HG03558 (cell line): ENCODE results near the gene PGM2L1.
"Not testable (repeated sequence)": the region's sequence is repeated elsewhere in the genome, so short reads cannot be mapped to it uniquely, and the experiment has no call there.

ENCODE experiments used
- ATAC-seq: cut with Tn5 transposase; IDR thresholded peaks from one replicate; pipeline ENCODE4 v1.9.1; 2021; ENCODE audit warnings: moderate number of reproducible peaks; ENCODE audit not compliant: unreplicated experiment; ENCODE audit errors: extremely low read depth

PGM2L1 gene

GRCh38 chr11:74403607-74404321, 5.5 kb upstream of the PGM2L1 start:
- ATAC-seq = no peak

DNA sequence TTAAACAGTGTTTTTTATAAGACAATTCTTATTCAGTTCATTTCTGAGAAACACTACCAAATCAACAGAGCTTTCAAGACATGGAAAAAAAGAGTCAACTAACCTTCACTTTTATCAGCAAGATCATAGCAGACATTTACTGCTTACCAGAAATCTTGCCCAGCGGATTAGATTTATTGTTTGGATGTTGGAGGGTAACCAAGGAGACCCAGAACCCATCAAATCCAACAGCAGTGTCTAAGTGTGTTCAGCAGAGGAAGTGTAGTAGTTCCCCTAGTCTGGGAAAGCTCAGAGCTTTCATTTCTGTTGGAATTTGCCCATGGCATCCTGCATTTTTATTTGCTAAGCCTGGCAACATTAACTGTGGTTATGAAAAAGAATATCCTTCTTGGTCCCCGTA, 2.4 kb upstream of the PGM2L1 start:
- no peak for ATAC-seq

- ATAC-seq = no peak
These were observed 561 bp downstream of the PGM2L1 start for GRCh38 chr11:74397501-74398243.

DNA sequence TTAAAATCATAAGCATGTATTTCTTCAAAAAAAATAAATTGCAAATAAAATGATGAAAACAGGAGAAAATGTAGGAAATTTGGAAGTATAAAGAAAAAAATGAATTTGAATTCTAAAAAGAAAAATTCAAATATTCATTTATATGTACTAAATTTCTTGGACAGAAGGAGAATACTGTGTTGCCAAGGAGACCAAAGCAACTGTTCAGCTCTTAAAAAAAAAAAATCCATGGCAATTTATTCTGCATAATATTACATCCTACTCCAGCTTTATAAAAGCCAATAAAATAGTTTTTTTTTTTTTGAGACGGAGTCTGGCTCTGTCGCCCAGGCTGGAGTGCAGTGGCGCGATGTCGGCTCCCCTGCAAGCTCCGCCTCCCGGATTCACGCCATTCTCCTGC, 6.0 kb downstream of the PGM2L1 start:
- ATAC-seq = no peak

- ATAC-seq = no peak
These were observed 7.0 kb downstream of the PGM2L1 start for GRCh38 chr11:74391193-74391592.

GRCh38 chr11:74390697-74391096, 7.5 kb downstream of the PGM2L1 start:
- ATAC-seq = no peak

GRCh38 chr11:74388678-74389327, 9.4 kb downstream of the PGM2L1 start:
- no peak for ATAC-seq

- ATAC-seq = no peak
These were observed 13.6 kb downstream of the PGM2L1 start for GRCh38 chr11:74384641-74385040.

DNA sequence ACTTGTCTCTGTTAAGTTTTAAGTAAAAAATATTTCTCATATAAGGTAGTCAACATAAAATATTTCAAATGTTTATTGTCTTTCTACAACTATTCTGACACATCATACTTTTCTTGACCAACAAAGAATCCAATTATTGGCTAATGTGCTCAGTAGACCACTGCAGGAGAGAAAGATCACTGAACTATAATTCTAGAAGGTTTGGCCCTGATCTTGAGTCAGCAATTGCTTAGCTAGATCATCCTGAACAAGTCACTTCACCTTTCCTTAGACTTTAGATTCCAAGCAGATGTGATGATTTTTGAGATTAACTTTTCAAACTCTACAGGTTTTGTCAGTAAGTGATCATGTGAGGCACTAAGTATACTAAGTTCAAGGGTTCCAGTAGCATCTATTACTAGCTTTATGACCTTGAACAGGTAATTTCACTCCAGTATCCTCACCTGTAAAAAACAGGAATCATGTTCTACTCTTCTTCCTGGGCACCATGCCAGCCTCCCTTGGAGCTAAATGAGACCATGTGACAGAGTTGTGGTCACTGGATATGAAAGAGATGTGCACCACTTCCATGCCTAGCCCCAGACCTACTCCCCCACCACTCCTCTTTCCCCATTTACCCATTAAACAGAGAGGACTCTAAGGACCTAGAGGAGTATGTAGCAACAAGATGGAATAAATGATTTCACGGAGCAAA, 17.3 kb downstream of the PGM2L1 start:
- no peak for ATAC-seq

- no peak for ATAC-seq
These were observed 20.5 kb downstream of the PGM2L1 start for GRCh38 chr11:74377689-74378088.

- ATAC-seq = no peak
These were observed 24.9 kb downstream of the PGM2L1 start for GRCh38 chr11:74373382-74373781.

GRCh38 chr11:74371269-74372052, 26.8 kb downstream of the PGM2L1 start:
- no peak for ATAC-seq

DNA sequence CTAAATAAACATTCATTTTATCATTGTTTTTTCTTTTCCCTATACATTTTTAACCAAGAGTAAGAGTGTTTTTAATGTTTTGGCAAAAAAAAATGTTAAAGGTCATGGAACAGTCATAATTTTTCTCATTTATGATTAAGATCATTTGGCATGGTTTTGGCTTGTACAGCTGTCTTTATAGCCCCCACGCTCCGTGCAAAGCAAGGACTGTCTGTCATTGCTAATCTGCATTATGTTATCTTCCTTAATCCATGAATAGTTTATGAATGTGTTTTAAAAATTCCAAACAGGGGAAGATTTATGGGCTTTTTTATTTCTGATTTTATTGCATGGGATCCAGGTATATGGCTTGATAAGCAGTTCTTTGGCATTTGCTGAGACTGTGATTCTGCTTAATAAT, 28.1 kb downstream of the PGM2L1 start:
- ATAC-seq = no peak

DNA sequence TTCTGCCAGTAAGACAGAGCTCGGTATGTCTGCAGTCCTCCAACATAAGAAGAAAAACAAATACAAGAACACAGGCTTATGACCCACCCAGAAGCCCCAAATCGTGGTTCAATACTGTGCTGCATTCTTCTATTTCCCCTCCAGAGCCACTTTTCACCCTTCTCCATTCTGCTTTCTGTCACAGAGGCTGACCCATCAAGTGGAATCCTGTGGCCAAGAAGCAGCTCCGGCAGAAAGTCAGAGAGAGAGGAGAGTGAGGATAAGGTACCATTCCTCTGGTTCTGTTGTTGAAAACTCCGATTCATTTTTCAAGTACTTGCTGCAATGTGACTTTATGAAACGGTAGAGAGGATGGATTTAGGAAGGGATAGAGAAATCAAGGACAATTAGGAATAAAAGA, 30.4 kb downstream of the PGM2L1 start:
- ATAC-seq = no peak

- ATAC-seq = no peak
These were observed 31.7 kb downstream of the PGM2L1 start for GRCh38 chr11:74366576-74366975.

- ATAC-seq = not testable (repeated sequence)
These were observed 32.4 kb downstream of the PGM2L1 start for GRCh38 chr11:74365805-74366204.

GRCh38 chr11:74357449-74357848, 40.8 kb downstream of the PGM2L1 start:
- no peak for ATAC-seq

DNA sequence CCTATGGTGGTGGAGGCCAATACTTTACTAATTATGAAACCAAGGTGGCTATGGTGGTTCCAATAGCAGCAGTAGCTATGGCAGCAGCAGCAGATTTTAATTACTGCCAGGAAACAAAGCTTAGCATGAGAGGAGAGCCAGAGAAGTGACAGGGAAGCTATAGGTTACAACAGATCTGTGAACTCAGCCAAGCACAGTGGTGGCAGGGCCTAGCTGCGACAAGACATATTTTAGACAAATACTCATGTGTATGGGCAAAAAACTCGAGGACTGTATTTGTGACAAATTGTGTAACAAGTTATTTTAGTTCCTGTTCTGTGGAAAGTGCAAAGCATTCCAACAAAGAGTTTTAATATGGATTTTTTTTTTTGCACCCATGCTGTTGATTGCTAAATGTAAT, 42.6 kb downstream of the PGM2L1 start:
- no peak for ATAC-seq

DNA sequence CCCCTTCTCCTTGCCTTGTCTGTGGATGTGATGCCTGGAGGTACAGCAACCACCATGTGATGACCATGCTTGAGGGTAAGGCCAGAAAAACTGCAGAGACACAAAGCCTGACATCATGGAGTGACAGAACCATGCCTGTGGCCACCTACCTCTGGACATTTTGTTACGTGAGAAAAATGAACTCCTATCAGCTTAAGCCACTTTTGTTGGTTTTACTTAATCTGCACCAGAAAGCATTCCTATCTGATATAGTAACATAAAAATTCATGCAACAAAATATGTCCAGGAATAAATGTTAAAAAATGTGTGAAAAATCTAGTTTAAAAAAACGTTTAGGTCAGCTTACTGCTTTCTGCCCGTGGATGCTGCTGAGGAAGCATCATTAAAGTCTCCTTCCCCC, 44.2 kb downstream of the PGM2L1 start:
- ATAC-seq = no peak

DNA sequence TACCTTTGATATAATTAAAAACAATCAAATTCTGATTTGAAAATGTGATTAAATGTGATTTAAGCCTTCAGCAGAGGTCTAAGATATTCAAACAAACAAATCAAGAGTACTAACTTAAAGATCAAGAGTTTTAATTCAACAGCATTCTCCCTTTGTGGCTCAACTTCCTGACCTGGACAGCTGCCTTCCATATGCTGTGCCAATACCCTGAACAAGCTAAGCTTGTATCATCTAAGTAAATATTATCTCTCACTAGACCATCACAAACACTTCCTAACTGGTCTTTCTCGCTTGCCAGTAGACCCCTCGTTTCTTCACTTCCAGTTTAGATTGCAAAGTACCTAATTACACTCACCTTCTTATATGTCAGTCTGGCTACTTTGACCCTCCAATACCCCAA, 50.9 kb downstream of the PGM2L1 start:
- no peak for ATAC-seq
